K562 (cell line): Measurements from ENCODE around the gene CAPS. TPM values are rescaled to one million over a fixed set of nuclear protein-coding genes. Genes with fewer than 3 reads are reported as not detected.

Source experiments
- ATF7 ChIP-seq: fragments of 450-650 bp; IDR thresholded peaks from 2 replicates; pipeline ENCODE4 v1.7.1; 2014; ENCODE audit warnings: mild to moderate bottlenecking, moderate library complexity
- CBX3 ChIP-seq, 2 experiments: IDR thresholded peaks; 1 replicate in 1 of 2; 2 replicates in 1 of 2; pipeline ENCODE4 v1.6.1; 2012; ENCODE audit warnings: inconsistent platforms in 2 of 2, low read length in 2 of 2, borderline replicate concordance in 1 of 2, control low read depth in 1 of 2
- CEBPZ ChIP-seq: fragments of 150-350 bp; IDR thresholded peaks from 2 replicates; pipeline ENCODE4 v1.6.1; 2014; ENCODE audit warnings: low read depth, mild to moderate bottlenecking, low read length, borderline replicate concordance
- EP400 ChIP-seq: fragments of 450-650 bp; IDR thresholded peaks from 2 replicates; pipeline ENCODE4 v1.6.1; 2017; ENCODE audit warnings: antibody characterized with exemption, mild to moderate bottlenecking, moderate library complexity
- MCM2 ChIP-seq: fragments of 450-650 bp; IDR thresholded peaks from 2 replicates; pipeline ENCODE4 v1.6.1; 2017; ENCODE audit warnings: low read depth, mild to moderate bottlenecking
- NR1H2 ChIP-seq: sonication (generic); formaldehyde crosslinking; IDR thresholded peaks from 2 replicates; pipeline ENCODE4 v1.4.0; 2020; ENCODE audit warnings: mild to moderate bottlenecking, missing genetic modification reagents
- PHTF2 ChIP-seq: fragments of 250-450 bp; sonication (Bioruptor Pico); IDR thresholded peaks from 2 replicates; pipeline ENCODE4 v1.5.0; 2021; ENCODE audit warnings: mild to moderate bottlenecking
- PREB ChIP-seq: sonication (generic); formaldehyde crosslinking; IDR thresholded peaks from 2 replicates; pipeline ENCODE4 v1.8.1; 2023; ENCODE audit warnings: mild to moderate bottlenecking, missing genetic modification reagents
- RBBP5 ChIP-seq: fragments of 200-600 bp; sonication (generic); IDR thresholded peaks from 2 replicates; pipeline ENCODE4 v1.6.1; 2012; ENCODE audit warnings: borderline replicate concordance, mild to moderate bottlenecking, low read length, control low read depth, inconsistent platforms; ENCODE audit not compliant: insufficient read depth, poor library complexity, severe bottlenecking
- TGIF2 ChIP-seq: sonication (generic); formaldehyde crosslinking; IDR thresholded peaks from 2 replicates; pipeline ENCODE4 v1.8.1; 2022; ENCODE audit warnings: mild to moderate bottlenecking, missing genetic modification reagents, moderate library complexity
- THAP7 ChIP-seq: fragments of 250-450 bp; sonication (Bioruptor Pico); IDR thresholded peaks from 2 replicates; pipeline ENCODE4 v1.5.0; 2021
- THRB ChIP-seq: fragments of 450-650 bp; formaldehyde crosslinking; conservative IDR thresholded peaks from 2 replicates; pipeline ENCODE4 v1.4.0; 2022; ENCODE audit warnings: mild to moderate bottlenecking, missing genetic modification characterization
- USF2 ChIP-seq: sonication (generic); formaldehyde crosslinking; IDR thresholded peaks from 2 replicates; pipeline ENCODE4 v1.5.0; 2020; ENCODE audit warnings: missing genetic modification reagents
- ZC3H8 ChIP-seq: fragments of 450-650 bp; IDR thresholded peaks from 2 replicates; pipeline ENCODE4 v1.6.1; 2017
- ZFX ChIP-seq: sonication (generic); formaldehyde crosslinking; IDR thresholded peaks from 2 replicates; pipeline ENCODE4 v1.8.0; 2022; ENCODE audit warnings: mild to moderate bottlenecking, missing genetic modification reagents, moderate library complexity
- ZNF280A ChIP-seq: fragments of 450-650 bp; IDR thresholded peaks from 2 replicates; pipeline ENCODE4 v1.6.1; 2018; ENCODE audit warnings: mild to moderate bottlenecking, low read depth; ENCODE audit not compliant: partially characterized antibody
- ZNF324 ChIP-seq: fragments of 250-450 bp; sonication (Bioruptor Pico); IDR thresholded peaks from 2 replicates; pipeline ENCODE4 v1.4.0; 2020; ENCODE audit warnings: mild to moderate bottlenecking
- ZNF431 ChIP-seq: sonication (generic); formaldehyde crosslinking; IDR thresholded peaks from 2 replicates; pipeline ENCODE4 v1.8.0; 2022; ENCODE audit warnings: mild to moderate bottlenecking, missing genetic modification reagents
- ZNF644 ChIP-seq: fragments of 200-800 bp; sonication (Bioruptor generic); IDR thresholded peaks from 2 replicates; pipeline ENCODE4 v1.6.1; 2016; ENCODE audit warnings: low read depth, missing genetic modification characterization, missing compliant biosample characterization
- polyA plus RNA-seq, 8 experiments: library from polyadenylated mRNA; depleted of rRNA in 4 of 8; stranded (reverse) in 5 of 8; unstranded in 3 of 8; fragments of >200 nt; fragmentation: Nextera tagmentation in 2 of 8; fragmentation: Illumina TruSeq in 1 of 8; extraction: Ambion mirVana in 2 of 8; extraction: Trizol in 1 of 8; gene quantifications; 2 replicates each; pipeline versions ENCODE4 v1.2.1 to v1.2.3, GENCODE V29; 2011 to 2014; ENCODE audit warnings: inconsistent platforms in 1 of 8, missing spikeins in 1 of 8
- total RNA-seq, 7 experiments: library from RNA; depleted of rRNA in 6 of 7; stranded (reverse); fragments of >200 nt in 6 of 7; fragmentation: Illumina TruSeq in 2 of 7; extraction: Trizol in 2 of 7; gene quantifications; 2 replicates each; pipeline versions ENCODE4 v1.2.1 to v1.2.3, GENCODE V29; 2011 to 2021; ENCODE audit warnings: low replicate concordance in 1 of 7

CAPS gene
- total and polyA plus RNA-seq, 9 of the 15 experiments (the other 6 are each of a cell fraction or from before 2014, with no cell fraction given) = 0.15 to 4.0 (median 0.91) TPM

GRCh38 chr19:5903624-5904351 is 10.3 kb upstream of the CAPS start, which contains the start of gene NDUFA11 (continued):
- TF ChIP-seq ATF7 (peak; percentile 92), NR1H2 (CRISPR knock-in tag) (no peak), RBBP5 (peak; percentile 93), ZNF431 (no peak), ZC3H8 (no peak), THRB (no peak), PHTF2 (CRISPR knock-in tag) (0 out of 2 replicates have a peak, but pooled peaks have one; percentile 57), ZNF280A (no peak), MCM2 (no peak), ZNF644 (no peak), CBX3 (IDR thresholded peaks at IDR 0.05; ENCODE audit: borderline replicate concordance in 1 of 2, low read length in 2 of 2) (no peak; a peak in 1 of 3 replicates), EP400 (peak; percentile 100), PREB (CRISPR knock-in tag) (no peak), USF2 (CRISPR knock-in tag) (no peak; the same call in 1 of the 2 replicates), THAP7 (CRISPR knock-in tag) (no peak), ZNF324 (CRISPR knock-in tag) (no peak), TGIF2 (CRISPR knock-in tag) (no peak), ZFX (CRISPR knock-in tag) (peak; percentile 85), CEBPZ (no peak)
